K562 (cell line): ENCODE results near the gene RRP7A.

Experiments
- FOS ChIP-seq: IDR thresholded peaks from 3 replicates; pipeline ENCODE4 v1.6.1; 2011; ENCODE audit not compliant: insufficient read length; ENCODE audit errors: extremely low read depth
- FOXK1 ChIP-seq: sonication (generic); formaldehyde crosslinking; IDR thresholded peaks from 2 replicates; pipeline ENCODE4 v1.8.0; 2022; ENCODE audit warnings: missing genetic modification reagents, mild to moderate bottlenecking, borderline replicate concordance
- GABPB1 ChIP-seq: sonication (generic); formaldehyde crosslinking; IDR thresholded peaks from 2 replicates; pipeline ENCODE4 v1.8.0; 2022; ENCODE audit warnings: mild to moderate bottlenecking, missing genetic modification reagents
- KLF10 ChIP-seq: fragments of 250-450 bp; sonication (Bioruptor Pico); IDR thresholded peaks from 2 replicates; pipeline ENCODE4 v1.6.1; 2021; ENCODE audit warnings: matching md5 sums
- NCOA2 ChIP-seq, 2 experiments: fragments of 450-650 bp; IDR thresholded peaks; 2 replicates each; pipeline ENCODE4 v1.6.1; 2018; ENCODE audit warnings: mild to moderate bottlenecking in 2 of 2, moderate library complexity in 1 of 2; ENCODE audit not compliant: partially characterized antibody in 2 of 2
- NCOA4 ChIP-seq: fragments of 450-650 bp; IDR thresholded peaks from 2 replicates; pipeline ENCODE4 v1.6.1; 2018; ENCODE audit warnings: mild to moderate bottlenecking; ENCODE audit not compliant: partially characterized antibody
- RFX5 ChIP-seq: IDR thresholded peaks from 2 replicates; pipeline ENCODE4 v1.6.1; 2011; ENCODE audit warnings: low read depth, mild to moderate bottlenecking, improper control_type of control experiment, low read length
- SP2 ChIP-seq: IDR thresholded peaks from 2 replicates; pipeline ENCODE4 v1.6.1; 2011; ENCODE audit warnings: mild to moderate bottlenecking, low read depth, low read length, moderate library complexity; ENCODE audit not compliant: poor library complexity, severe bottlenecking; ENCODE audit errors: extremely low read depth
- TF ChIP-seq, protein P1 (sequence below), 3 experiments: IDR thresholded peaks in 2 of 3; conservative IDR thresholded peaks in 1 of 3; 2 replicates each; pipeline ENCODE4 v1.5.1; 2011 to 2012; ENCODE audit warnings: low read length in 3 of 3, mild to moderate bottlenecking in 3 of 3, control low read depth in 2 of 3, improper control_type of control experiment in 1 of 3, inconsistent platforms in 1 of 3, low read depth in 1 of 3, mixed read lengths in 1 of 3, moderate library complexity in 1 of 3; ENCODE audit not compliant: insufficient read depth in 2 of 3
- TF ChIP-seq, protein P2 (sequence below): fragments of 450-650 bp; IDR thresholded peaks from 2 replicates; pipeline ENCODE4 v1.6.1; 2018; ENCODE audit warnings: mild to moderate bottlenecking, low read depth; ENCODE audit not compliant: partially characterized antibody
- TF ChIP-seq, protein P3 (sequence below): fragments of 450-650 bp; IDR thresholded peaks from 2 replicates; pipeline ENCODE4 v1.6.1; 2017; ENCODE audit warnings: mild to moderate bottlenecking, moderate library complexity

DNA sequence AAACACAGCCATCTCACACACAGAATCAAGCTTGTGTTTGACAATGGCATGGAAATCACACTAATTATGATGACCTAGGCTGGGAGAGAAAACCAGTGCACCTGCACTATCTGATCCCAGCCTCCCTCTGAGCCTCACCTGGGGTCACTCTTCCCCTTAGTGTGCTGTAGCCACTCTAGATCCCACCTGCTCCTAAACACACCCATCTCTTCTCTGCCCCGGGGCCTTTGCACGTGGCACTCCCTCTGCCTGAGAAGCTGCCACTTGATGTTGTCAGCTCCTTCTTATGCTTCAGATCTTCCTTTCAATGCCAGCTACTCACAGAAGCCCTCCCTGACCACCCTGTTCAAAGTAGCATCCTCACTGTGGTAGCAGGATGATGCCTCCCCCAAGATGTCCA, 44.5 kb downstream of the RRP7A start:
- no peak for TF ChIP-seq GABPB1 (CRISPR knock-in tag)
- TF ChIP-seq NCOA4 = no peak
- TF ChIP-seq, protein P1, sequence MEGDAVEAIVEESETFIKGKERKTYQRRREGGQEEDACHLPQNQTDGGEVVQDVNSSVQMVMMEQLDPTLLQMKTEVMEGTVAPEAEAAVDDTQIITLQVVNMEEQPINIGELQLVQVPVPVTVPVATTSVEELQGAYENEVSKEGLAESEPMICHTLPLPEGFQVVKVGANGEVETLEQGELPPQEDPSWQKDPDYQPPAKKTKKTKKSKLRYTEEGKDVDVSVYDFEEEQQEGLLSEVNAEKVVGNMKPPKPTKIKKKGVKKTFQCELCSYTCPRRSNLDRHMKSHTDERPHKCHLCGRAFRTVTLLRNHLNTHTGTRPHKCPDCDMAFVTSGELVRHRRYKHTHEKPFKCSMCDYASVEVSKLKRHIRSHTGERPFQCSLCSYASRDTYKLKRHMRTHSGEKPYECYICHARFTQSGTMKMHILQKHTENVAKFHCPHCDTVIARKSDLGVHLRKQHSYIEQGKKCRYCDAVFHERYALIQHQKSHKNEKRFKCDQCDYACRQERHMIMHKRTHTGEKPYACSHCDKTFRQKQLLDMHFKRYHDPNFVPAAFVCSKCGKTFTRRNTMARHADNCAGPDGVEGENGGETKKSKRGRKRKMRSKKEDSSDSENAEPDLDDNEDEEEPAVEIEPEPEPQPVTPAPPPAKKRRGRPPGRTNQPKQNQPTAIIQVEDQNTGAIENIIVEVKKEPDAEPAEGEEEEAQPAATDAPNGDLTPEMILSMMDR (IDR thresholded peaks at IDR 0.05 in 2 of 3, conservative IDR thresholded peaks at IDR 0.05 in 1 of 3; ENCODE audit: insufficient read depth in 2 of 3, low read depth in 1 of 3, low read length in 3 of 3) = no peak
- no peak for TF ChIP-seq FOXK1 (CRISPR knock-in tag)
- no peak for TF ChIP-seq FOS
- TF ChIP-seq, protein P2, sequence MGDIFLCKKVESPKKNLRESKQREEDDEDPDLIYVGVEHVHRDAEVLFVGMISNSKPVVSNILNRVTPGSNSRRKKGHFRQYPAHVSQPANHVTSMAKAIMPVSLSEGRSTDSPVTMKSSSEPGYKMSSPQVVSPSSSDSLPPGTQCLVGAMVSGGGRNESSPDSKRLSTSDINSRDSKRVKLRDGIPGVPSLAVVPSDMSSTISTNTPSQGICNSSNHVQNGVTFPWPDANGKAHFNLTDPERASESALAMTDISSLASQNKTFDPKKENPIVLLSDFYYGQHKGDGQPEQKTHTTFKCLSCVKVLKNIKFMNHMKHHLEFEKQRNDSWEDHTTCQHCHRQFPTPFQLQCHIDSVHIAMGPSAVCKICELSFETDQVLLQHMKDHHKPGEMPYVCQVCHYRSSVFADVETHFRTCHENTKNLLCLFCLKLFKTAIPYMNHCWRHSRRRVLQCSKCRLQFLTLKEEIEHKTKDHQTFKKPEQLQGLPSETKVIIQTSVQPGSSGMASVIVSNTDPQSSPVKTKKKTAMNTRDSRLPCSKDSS = no peak
- no peak for TF ChIP-seq RFX5
- TF ChIP-seq, protein P3, sequence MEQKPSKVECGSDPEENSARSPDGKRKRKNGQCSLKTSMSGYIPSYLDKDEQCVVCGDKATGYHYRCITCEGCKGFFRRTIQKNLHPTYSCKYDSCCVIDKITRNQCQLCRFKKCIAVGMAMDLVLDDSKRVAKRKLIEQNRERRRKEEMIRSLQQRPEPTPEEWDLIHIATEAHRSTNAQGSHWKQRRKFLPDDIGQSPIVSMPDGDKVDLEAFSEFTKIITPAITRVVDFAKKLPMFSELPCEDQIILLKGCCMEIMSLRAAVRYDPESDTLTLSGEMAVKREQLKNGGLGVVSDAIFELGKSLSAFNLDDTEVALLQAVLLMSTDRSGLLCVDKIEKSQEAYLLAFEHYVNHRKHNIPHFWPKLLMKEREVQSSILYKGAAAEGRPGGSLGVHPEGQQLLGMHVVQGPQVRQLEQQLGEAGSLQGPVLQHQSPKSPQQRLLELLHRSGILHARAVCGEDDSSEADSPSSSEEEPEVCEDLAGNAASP = no peak
- no peak for TF ChIP-seq NCOA2 (IDR thresholded peaks at IDR 0.05; ENCODE audit: partially characterized antibody in 2 of 2)
- TF ChIP-seq SP2 = no peak
- no peak for TF ChIP-seq KLF10 (CRISPR knock-in tag)
